ENCODE measurements around the gene FARP1.
"Not testable (repeated sequence)": the region's sequence is repeated elsewhere in the genome, so short reads cannot be mapped to it uniquely, and the experiment has no call there.

FARP1 gene

GRCh38 chr13:98344392-98344791, 201.5 kb downstream of the FARP1 start:
- no peak for DNase-seq

- no peak for DNase-seq
Observed at GRCh38 chr13:98345107-98345935, 202.4 kb downstream of the FARP1 start.

DNA sequence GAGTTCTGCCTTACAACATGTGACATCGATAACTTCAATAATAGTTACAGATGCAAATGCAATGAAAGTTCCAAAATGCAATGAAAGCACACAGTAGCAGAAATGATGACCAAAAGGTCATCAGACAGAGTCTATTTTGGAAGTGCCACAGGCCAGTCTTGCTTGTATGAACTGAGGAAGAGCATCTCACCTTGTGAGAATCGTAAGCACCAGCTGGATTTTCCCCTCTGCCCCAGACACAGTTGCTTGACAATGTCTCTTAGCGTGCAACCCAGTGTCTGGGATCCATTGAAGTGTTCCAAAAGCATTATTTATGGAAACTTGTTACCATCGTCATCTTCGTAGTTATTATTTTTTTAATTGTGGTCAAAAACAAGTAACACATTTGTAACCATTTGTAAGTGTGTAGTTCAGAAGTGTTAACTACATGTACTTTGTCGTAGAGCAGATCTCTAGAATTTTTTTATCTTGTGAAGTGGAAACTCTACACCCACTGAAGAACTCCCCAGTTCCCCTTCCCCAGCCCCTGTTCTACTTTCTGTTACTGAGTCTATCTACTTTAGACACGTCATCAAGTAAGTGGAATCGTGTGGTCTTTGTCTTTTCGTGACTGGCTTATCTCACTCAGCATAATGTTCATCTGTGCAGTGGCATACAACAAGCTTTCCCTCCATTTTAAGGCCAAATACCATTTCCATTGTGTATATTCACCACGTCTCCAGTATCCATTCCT, 204.2 kb downstream of the FARP1 start:
- DNase-seq: no peak

DNA sequence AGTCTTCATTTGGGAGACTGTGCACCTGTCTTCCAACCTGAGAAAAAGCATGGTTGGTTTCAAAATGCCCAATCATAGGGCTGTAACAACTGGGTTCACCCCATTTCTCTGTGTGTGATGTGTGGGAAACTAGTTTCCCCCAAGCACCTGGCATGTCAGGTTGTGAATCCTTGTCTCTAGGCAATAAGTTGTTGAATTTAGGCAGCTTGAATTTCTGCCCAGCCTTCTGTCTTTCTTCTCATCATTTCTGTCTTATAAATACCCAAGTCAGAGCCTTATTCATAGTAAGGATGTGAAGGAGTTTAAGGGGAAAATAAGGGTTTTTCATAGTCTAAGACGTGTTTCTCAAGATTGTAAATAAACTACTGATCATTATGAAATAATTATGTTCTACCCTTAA, 204.9 kb downstream of the FARP1 start:
- DNase-seq: no peak

GRCh38 chr13:98348466-98349200, 205.7 kb downstream of the FARP1 start:
- DNase-seq: no peak

DNA sequence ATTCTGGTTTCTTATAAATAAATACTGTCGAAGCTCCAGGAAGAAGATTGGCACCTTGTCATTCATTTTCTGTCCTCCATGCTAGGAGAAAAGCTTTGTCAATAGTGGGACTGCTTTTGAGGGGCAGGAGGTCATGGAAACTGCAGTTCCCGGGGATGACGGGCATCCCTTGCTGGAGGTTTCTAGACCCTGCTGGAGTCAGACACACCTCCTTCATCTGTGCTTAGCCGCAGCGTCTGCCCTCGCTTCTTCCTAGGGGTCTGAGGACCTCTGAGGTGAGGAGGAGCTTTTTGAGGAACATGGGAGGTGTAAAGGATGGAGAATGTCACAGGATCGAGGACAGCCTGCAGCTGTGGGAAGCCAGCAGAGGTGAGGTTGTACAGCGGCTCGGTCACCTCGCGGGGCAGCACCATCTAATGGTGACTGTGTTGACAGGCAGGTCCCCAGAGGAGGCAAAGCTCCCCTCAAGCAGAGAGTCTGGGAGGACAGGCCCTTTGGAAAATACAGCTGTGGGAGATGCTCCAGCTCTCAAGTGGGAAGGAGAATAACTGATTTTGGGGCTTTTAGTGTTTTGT, 206.9 kb downstream of the FARP1 start:
- DNase-seq: no peak

DNA sequence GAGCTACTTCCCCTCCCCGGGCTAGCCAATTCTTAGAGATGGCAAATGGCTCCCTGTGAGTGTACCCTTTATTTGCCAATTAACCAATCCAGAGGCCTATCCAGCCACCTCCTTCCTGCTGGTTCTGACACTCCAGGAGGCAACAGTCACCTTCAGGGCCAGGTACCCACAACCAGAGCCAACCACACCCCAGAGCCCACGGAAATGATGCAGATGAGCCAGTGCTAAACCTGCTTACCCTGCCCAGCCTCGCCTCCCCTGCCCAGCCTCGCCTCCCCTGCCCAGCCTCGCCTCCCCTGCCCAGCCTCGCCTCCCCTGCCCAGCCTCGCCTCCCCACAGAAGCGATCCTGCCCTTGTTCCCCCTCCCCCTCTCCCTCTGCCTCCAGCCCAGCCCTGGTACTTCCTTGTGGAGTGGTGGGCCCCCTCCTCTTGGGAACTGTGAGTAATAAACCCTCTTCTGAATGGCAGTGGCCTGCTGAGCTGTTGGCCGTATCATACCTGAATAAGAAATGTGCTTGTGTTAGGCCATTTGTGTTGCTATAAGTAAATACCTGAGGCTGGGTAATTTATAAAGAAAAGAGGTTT, 207.9 kb downstream of the FARP1 start:
- DNase-seq: no peak

DNA sequence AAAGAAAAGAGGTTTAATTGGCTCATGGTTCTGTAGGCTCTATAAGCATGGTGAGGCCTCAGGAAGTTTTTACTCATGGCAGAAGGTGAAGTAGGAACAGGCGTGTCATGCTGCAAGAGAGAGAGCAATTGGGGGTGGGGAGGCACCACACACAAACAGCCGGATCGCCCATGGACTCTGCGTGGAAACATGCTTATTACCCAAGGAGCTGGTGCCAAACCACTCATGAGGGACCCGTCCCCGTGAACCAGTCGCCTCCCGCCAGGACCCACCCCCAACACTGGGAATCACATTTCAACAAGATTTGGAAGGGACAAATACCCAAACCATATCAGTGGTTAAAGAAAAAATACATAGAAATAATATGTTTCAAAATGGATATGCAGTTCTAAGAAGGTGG, 208.7 kb downstream of the FARP1 start:
- no peak for DNase-seq

DNA sequence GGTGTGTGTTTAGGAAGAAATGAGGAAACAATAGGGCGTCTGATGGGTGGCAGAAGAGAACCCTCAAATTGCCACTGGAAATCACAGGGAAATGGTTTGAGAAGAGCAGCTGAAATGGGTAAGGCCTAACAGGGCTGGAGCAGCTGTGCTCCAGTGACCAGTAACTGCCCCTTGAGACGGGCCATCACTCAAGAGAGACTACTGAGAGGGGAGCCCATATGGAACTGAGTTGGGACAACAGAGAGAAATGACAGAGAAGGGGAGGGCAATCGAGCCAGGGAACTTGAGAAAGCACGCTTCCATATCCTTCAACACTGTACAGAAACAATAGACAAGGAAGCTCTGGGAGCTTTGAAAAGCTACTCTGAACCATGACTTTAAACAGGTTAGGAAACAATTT, 209.3 kb downstream of the FARP1 start:
- no peak for DNase-seq

- no peak for DNase-seq
Observed at GRCh38 chr13:98353750-98354149, 210.9 kb downstream of the FARP1 start.

DNA sequence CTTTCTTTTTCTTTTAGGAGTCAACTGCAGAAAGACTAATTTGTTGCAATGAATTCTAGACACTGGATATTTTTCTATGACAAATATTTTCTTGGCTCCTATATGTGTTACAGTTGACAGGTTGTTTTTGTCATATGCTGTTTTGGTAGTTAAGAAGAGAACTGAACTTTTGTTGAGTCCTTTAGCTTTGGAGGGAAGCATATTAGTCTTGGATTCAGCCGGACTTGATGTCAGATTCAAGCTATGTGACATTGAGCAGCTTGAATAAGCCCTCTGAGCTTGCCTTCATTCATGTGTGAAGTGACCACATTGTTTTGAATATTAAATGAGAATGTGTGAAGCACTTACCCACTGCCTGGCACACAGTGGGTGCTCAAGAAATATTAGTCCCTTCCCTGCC, 216.0 kb downstream of the FARP1 start:
- no peak for DNase-seq

DNA sequence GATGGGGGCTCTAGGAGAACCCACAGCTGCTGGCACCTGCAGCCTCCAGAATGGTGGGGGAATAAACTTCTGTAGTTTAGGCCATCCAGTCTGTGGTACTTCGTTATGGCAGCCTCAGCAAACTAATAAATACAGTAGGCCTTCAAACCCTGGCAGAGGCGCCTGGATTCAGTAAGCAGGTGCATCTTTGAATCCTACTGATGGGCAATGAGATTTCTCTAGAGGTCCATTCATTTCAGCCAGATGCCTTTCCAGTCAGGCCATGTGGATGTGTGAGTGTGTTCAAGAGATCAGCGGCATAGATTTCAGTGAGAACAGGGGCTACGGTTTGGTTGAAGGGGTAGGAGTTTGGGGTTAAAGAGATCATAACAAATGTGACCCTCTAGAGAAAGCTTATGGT, 217.7 kb downstream of the FARP1 start:
- DNase-seq: no peak

- DNase-seq: no peak
Observed at GRCh38 chr13:98363326-98363725, 220.4 kb downstream of the FARP1 start.

DNA sequence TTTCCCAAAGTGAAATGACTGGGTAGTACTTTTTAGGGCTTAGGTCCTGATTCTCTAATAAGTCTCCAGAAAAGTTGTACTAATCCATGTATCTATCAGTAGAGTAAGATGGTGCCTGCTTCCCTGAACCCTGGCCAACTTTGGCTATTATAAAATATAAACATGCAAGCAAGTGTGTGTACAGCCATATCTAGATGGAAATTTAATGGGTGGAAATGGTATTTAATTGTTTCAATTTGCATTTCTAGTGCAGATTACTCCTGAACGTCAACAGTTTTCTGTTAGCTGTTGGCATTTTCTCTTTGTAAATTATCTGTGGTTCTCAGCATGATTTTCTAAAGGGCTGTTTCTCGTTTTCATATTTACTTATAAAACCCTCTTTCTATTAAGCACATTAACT, 221.3 kb downstream of the FARP1 start:
- DNase-seq: no peak

- DNase-seq: no peak
Observed at GRCh38 chr13:98364647-98365046, 221.8 kb downstream of the FARP1 start.

DNA sequence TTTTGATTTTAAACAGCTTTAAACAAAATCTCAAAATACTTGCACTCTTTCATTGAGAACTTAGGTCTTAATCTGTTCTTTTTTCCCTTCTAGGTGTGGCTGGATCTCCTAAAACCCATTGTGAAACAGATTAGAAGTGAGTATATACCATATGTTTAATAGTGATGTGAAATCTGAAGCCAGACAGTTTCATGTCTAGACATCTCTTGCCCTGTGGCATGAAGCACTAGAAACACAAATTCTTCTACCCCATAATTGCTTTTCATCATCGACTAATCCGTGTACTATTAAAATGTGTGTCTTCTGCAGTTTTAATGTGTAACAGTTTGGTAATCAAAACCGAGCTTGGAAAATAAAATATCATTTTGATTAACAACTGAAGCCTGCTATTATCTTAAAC, 222.4 kb downstream of the FARP1 start:
- DNase-seq: no peak

GRCh38 chr13:98366010-98366409, 223.1 kb downstream of the FARP1 start:
- no peak for DNase-seq

GRCh38 chr13:98366443-98366842, 223.5 kb downstream of the FARP1 start:
- no peak for DNase-seq

DNA sequence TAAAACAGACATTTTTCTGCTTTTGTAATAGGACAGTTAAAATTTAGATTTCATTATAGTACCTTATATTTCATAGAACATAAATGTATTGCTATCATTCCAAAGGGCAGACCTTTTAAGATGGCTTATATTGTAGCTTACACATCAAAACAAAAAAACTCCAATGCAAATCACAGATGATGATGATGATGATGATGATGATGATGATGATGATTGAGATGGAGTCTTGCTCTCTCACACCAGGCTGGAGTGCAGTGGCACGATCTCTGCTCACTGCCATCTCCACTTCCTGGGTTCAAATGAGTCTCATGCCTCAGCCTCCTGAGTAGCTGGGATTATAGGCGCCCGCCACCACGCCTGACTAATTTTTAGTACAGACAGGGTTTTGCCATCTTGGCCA, 224.1 kb downstream of the FARP1 start:
- DNase-seq: no peak

- no peak for DNase-seq
Observed at GRCh38 chr13:98368019-98368418, 225.1 kb downstream of the FARP1 start.

DNA sequence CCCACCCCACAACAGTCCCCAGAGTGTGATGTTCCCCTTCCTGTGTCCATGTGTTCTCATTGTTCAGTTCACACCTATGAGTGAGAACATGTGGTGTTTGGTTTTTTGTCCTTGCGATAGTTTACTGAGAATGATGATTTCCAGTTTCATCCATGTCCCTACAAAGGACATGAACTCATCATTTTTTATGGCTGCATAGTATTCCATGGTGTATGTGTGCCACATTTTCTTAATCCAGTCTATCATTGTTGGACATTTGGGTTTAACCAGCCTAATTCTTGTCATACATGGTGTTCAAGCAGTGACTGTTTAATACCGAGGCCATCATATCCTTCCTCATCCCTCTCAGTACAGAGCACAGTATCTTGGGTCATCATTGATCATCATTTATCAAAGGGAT, 226.6 kb downstream of the FARP1 start:
- not testable (repeated sequence) for DNase-seq

- DNase-seq: no peak
Observed at GRCh38 chr13:98370261-98370660, 227.4 kb downstream of the FARP1 start.
